CD14-positive monocyte (primary cell): ENCODE measurements around the gene REV3L. TPM values are rescaled to one million over a fixed set of nuclear protein-coding genes. Genes with fewer than 3 reads are reported as not detected.

Experiments used
- DNase-seq, 3 donors: peaks; one replicate each; pipeline ENCODE4 v3.0.0-alpha.2; 2011 to 2022
- H2AFZ ChIP-seq: 2 replicates; pipeline ENCODE4 v1.6.0; 2012; ENCODE audit warnings: mild to moderate bottlenecking, low read depth, low read length, inconsistent platforms; ENCODE audit not compliant: insufficient read depth, poor library complexity, severe bottlenecking
- H3K27ac ChIP-seq, 2 donors: 1 replicate in 1 of 2; 2 replicates in 1 of 2; pipeline ENCODE4 v1.5.1; 2012 to 2013; ENCODE audit warnings: low read length in 2 of 2, control low read depth in 1 of 2, inconsistent platforms in 1 of 2, low read depth in 1 of 2, mild to moderate bottlenecking in 1 of 2
- H3K27me3 ChIP-seq, 2 donors: one replicate each; pipeline versions ENCODE4 v1.6.0 to v1.6.1; 2011 to 2013; ENCODE audit warnings: low read length in 2 of 2; ENCODE audit not compliant: control insufficient read depth in 2 of 2, insufficient read depth in 2 of 2
- H3K36me3 ChIP-seq, 2 donors: replicated peaks in 1 of 2; 1 replicate in 1 of 2; 2 replicates in 1 of 2; pipeline versions ENCODE4 v1.5.1 to v1.6.1; 2012 to 2013; ENCODE audit warnings: low read length in 2 of 2, control low read depth in 1 of 2, inconsistent platforms in 1 of 2, mild to moderate bottlenecking in 1 of 2; ENCODE audit not compliant: insufficient read depth in 2 of 2, control insufficient read depth in 1 of 2
- H3K4me1 ChIP-seq, 2 donors: 1 replicate in 1 of 2; 2 replicates in 1 of 2; pipeline versions ENCODE4 v1.5.1 to v1.6.1; 2012 to 2013; ENCODE audit warnings: low read length in 2 of 2, control low read depth in 1 of 2, inconsistent platforms in 1 of 2, mild to moderate bottlenecking in 1 of 2, moderate library complexity in 1 of 2; ENCODE audit not compliant: insufficient read depth in 2 of 2, control insufficient read depth in 1 of 2
- H3K4me2 ChIP-seq: replicated peaks from 2 replicates; pipeline ENCODE3; 2012; ENCODE audit warnings: low read length, moderate library complexity, mild to moderate bottlenecking; ENCODE audit not compliant: poor library complexity, severe bottlenecking; ENCODE audit errors: extremely low read depth
- H3K4me3 ChIP-seq, 3 experiments: fragments of 200-600 bp in 1 of 3; sonication (generic) in 1 of 3; replicated peaks in 1 of 3; 1 replicate in 2 of 3; 2 replicates in 1 of 3; pipeline ENCODE4 v1.5.1; 2011 to 2013; ENCODE audit warnings: low read length in 3 of 3, mild to moderate bottlenecking in 3 of 3, control low read depth in 2 of 3, low read depth in 2 of 3, inconsistent platforms in 1 of 3, moderate library complexity in 1 of 3
- H3K79me2 ChIP-seq: 2 replicates; pipeline ENCODE4 v1.6.0; 2012; ENCODE audit warnings: mild to moderate bottlenecking, control low read depth, inconsistent platforms, low read length, moderate library complexity; ENCODE audit not compliant: insufficient read depth
- H3K9ac ChIP-seq: 2 replicates; pipeline ENCODE4 v1.6.0; 2017; ENCODE audit warnings: low read length, mild to moderate bottlenecking; ENCODE audit not compliant: insufficient read depth, poor library complexity, severe bottlenecking
- H3K9me3 ChIP-seq, 2 donors: replicated peaks in 1 of 2; 1 replicate in 1 of 2; 2 replicates in 1 of 2; pipeline versions ENCODE4 v1.5.1 to v1.6.1; 2012 to 2013; ENCODE audit warnings: low read length in 2 of 2, control low read depth in 1 of 2; ENCODE audit not compliant: control insufficient read depth in 1 of 2, insufficient read depth in 1 of 2
- H4K20me1 ChIP-seq: 2 replicates; pipeline ENCODE4 v1.6.0; 2012; ENCODE audit warnings: mild to moderate bottlenecking, low read length, control low read depth, moderate library complexity; ENCODE audit not compliant: insufficient read depth
- H3K27ac Mint-ChIP-seq, 7 donors: one replicate each; pipeline ENCODE4 v1.8.0; 2020; ENCODE audit warnings: mild to moderate bottlenecking in 7 of 7, mixed read lengths in 7 of 7, moderate library complexity in 6 of 7, inconsistent platforms in 2 of 7
- H3K27me3 Mint-ChIP-seq, 3 donors: one replicate each; pipeline ENCODE4 v1.8.0; 2021 to 2022; ENCODE audit warnings: low read depth in 3 of 3, mild to moderate bottlenecking in 3 of 3, mixed read lengths in 3 of 3, moderate library complexity in 3 of 3, inconsistent platforms in 1 of 3
- H3K36me3 Mint-ChIP-seq, 2 donors: one replicate each; pipeline ENCODE4 v1.8.0; 2020; ENCODE audit warnings: mixed read lengths in 2 of 2, inconsistent platforms in 1 of 2, mild to moderate bottlenecking in 1 of 2
- H3K4me1 Mint-ChIP-seq: one replicate; pipeline ENCODE4 v1.8.0; 2020; ENCODE audit warnings: mild to moderate bottlenecking, mixed read lengths
- H3K4me3 Mint-ChIP-seq, 2 donors: one replicate each; pipeline ENCODE4 v1.8.0; 2020; ENCODE audit warnings: mild to moderate bottlenecking in 2 of 2, mixed read lengths in 2 of 2, moderate library complexity in 1 of 2
- H3K9me3 Mint-ChIP-seq, 7 donors: one replicate each; pipeline ENCODE4 v1.8.0; 2020 to 2022; ENCODE audit warnings: mixed read lengths in 7 of 7, mild to moderate bottlenecking in 6 of 7, moderate library complexity in 6 of 7, inconsistent platforms in 2 of 7
- CTCF ChIP-seq: fragments of 200-600 bp; IDR thresholded peaks from one replicate; pipeline ENCODE4 v1.8.0; 2022; ENCODE audit warnings: antibody characterized with exemption, mild to moderate bottlenecking
- WGBS: methylation state at CpG from one replicate; pipeline ENCODE4 v1.1.5; 2013; ENCODE audit warnings: missing lambda C conversion rate; ENCODE audit not compliant: insufficient coverage; 5-methylcytosine and 5-hydroxymethylcytosine counted together
- intact Hi-C, 2 donors: fragments of 100-400 bp; cut with micrococcal nuclease; formaldehyde crosslinking; loops; one replicate each; pipeline versions ENCODE4 v1.15.0 to v1.15.1; 2023
- polyA plus RNA-seq, 3 donors: library from polyadenylated mRNA; depleted of rRNA in 1 of 3; unstranded in 2 of 3; stranded (reverse) in 1 of 3; fragments of 300-500 nt in 2 of 3; fragments of >200 nt in 1 of 3; fragmentation: Illumina TruSeq in 2 of 3; gene quantifications; 1 replicate in 2 of 3; 2 replicates in 1 of 3; pipeline ENCODE4 v1.2.3, GENCODE V29; 2012 to 2021

The REV3L gene
- polyA plus RNA-seq, 3 donors = 3.4 to 5.7 (median 4.9) TPM

- Histone ChIP-seq H2AFZ (no peak overlapping the region), H3K79me2 (no peaks in the 10 kb centered on the region), H3K27ac (no peak overlapping the region), H3K4me1 (peaks cover 7 to 14% of the 10 kb centered on the region in 2 donors), H3K4me2 (no peak overlapping the region), H3K4me3 (no peak overlapping the region), H3K27me3 (no peaks in the 10 kb centered on the region), H4K20me1 (no peaks in the 10 kb centered on the region), H3K9ac (no peak overlapping the region), H3K9me3 (no peaks in the 10 kb centered on the region), H3K36me3 (no peaks in the 10 kb centered on the region)
- Mint-ChIP-seq H3K9me3 (no peaks in the 10 kb centered on the region), H3K4me3 (no peak overlapping the region), H3K36me3 (peaks cover 0 to 2% of the 10 kb centered on the region in 2 donors), H3K27ac (no peak overlapping the region), H3K27me3 (no peaks in the 10 kb centered on the region), H3K4me1 (peaks cover 18% of the 10 kb centered on the region)
- intact Hi-C loops = no loop called here
- 100% methylated on average over 2 of the region's 5 CpGs for WGBS
- no peak for DNase-seq
- no peak for TF ChIP-seq CTCF
Measured at GRCh38 chr6:111447051-111447450, 36.0 kb downstream of the REV3L start.

- peak overlapping the region in 5 of 7 donors; percentile 7 to 74 (median 38) for H3K27ac Mint-ChIP-seq
- H3K4me1 ChIP-seq = peaks cover 13 to 21% of the 10 kb centered on the region in 2 donors
- no peak overlapping the region for H3K4me3 Mint-ChIP-seq
- no peaks in the 10 kb centered on the region for H3K9me3 ChIP-seq
- no peaks in the 10 kb centered on the region for H3K27me3 Mint-ChIP-seq
- intact Hi-C loops = no loop called here
- H3K4me3 ChIP-seq = no peak overlapping the region
- H3K9me3 Mint-ChIP-seq = no peaks in the 10 kb centered on the region
- H3K36me3 ChIP-seq = no peaks in the 10 kb centered on the region
- H3K27ac ChIP-seq = no peak overlapping the region
- H3K79me2 ChIP-seq = no peaks in the 10 kb centered on the region
- peaks cover 28% of the 10 kb centered on the region for H3K4me1 Mint-ChIP-seq
- no peaks in the 10 kb centered on the region for H4K20me1 ChIP-seq
- H3K27me3 ChIP-seq = no peaks in the 10 kb centered on the region
- no peak overlapping the region for H2AFZ ChIP-seq
- no peak overlapping the region for H3K9ac ChIP-seq
- peak in 1 of 3 donors; percentile 14 for DNase-seq
- TF ChIP-seq CTCF = no peak
- H3K4me2 ChIP-seq = no peak overlapping the region
- H3K36me3 Mint-ChIP-seq = peaks cover 0 to 3% of the 10 kb centered on the region in 2 donors
Measured at GRCh38 chr6:111445861-111446267, 37.2 kb downstream of the REV3L start.
